Stomach (tissue), 9 donors: ENCODE measurements around the gene C2CD3. TPM values are rescaled to one million over a fixed set of nuclear protein-coding genes. Genes with fewer than 3 reads are reported as not detected.
A peak's percentile ranks its signal among the peaks of the same experiment; 100 is the strongest.
"Not testable (repeated sequence)": the region's sequence is repeated elsewhere in the genome, so short reads cannot be mapped to it uniquely, and the experiment has no call there.

Experiments used
- DNase-seq, 2 donors: peaks; one replicate each; pipeline versions ENCODE4 v3.0.0 to v3.0.0-alpha.2; 2013 to 2019
- H3K27ac ChIP-seq, 5 donors: fragments of 200-600 bp in 4 of 5; sonication (generic) in 4 of 5; one replicate each; pipeline ENCODE4 v1.5.1; 2013 to 2019; ENCODE audit warnings: mild to moderate bottlenecking in 1 of 5, moderate library complexity in 1 of 5
- H3K27me3 ChIP-seq, 3 donors: fragments of 200-600 bp; sonication (generic); one replicate each; pipeline ENCODE4 v1.5.1; 2017 to 2019; ENCODE audit warnings: mixed run types in 1 of 3
- H3K36me3 ChIP-seq, 4 donors: fragments of 200-600 bp; sonication (generic); 1 replicate in 3 of 4; 2 replicates in 1 of 4; pipeline ENCODE4 v1.5.1; 2016 to 2019
- H3K4me1 ChIP-seq, 4 donors: fragments of 200-600 bp; sonication (generic); one replicate each; pipeline ENCODE4 v1.5.1; 2016 to 2019
- H3K4me3 ChIP-seq, 4 donors: fragments of 200-600 bp; sonication (generic) in 3 of 4; one replicate each; pipeline ENCODE4 v1.5.1; 2016 to 2019; ENCODE audit warnings: mild to moderate bottlenecking in 1 of 4
- H3K9me3 ChIP-seq, 4 donors: fragments of 200-600 bp; sonication (generic); one replicate each; pipeline ENCODE4 v1.5.1; 2016 to 2019
- CTCF ChIP-seq, 7 experiments: fragments of 450-650 bp in 4 of 7; fragments of 200-600 bp in 3 of 7; sonication (generic) in 3 of 7; IDR thresholded peaks; one replicate each; pipeline ENCODE4 v1.5.1; 2016 to 2019; ENCODE audit warnings: antibody characterized with exemption in 7 of 7, control low read depth in 2 of 7, mild to moderate bottlenecking in 1 of 7
- EP300 ChIP-seq: sonication (generic); formaldehyde crosslinking; IDR thresholded peaks from one replicate; pipeline ENCODE4 v1.6.1; 2017; ENCODE audit warnings: antibody characterized with exemption
- POLR2A ChIP-seq, 4 donors: fragments of 450-650 bp; IDR thresholded peaks; one replicate each; pipeline ENCODE4 v1.6.1; 2016; ENCODE audit warnings: antibody characterized with exemption in 4 of 4, control low read depth in 2 of 4, mild to moderate bottlenecking in 1 of 4, moderate library complexity in 1 of 4
- POLR2AphosphoS5 ChIP-seq, 3 donors: sonication (generic); formaldehyde crosslinking; IDR thresholded peaks; one replicate each; pipeline ENCODE4 v1.6.1; 2016; ENCODE audit warnings: antibody characterized with exemption in 3 of 3
- WGBS, 5 donors: extraction: QIAGEN DNeasy Blood & Tissue Kit in 3 of 5; methylation state at CpG; one replicate each; pipeline versions ENCODE4 v1.1.5 to v1.1.7; 2013 to 2018; 5-methylcytosine and 5-hydroxymethylcytosine counted together
- intact Hi-C: fragments of 100-400 bp; cut with DNase I; formaldehyde crosslinking; loops from one replicate; pipeline ENCODE4 v1.15.1; 2023; ENCODE audit warnings: low total_unique reads
- polyA plus RNA-seq, 3 donors: library from polyadenylated mRNA; stranded (reverse); fragments of 200-250 nt; gene quantifications; one replicate each; pipeline ENCODE4 v1.2.3, GENCODE V29; 2013
- total RNA-seq, 5 donors: library from RNA; depleted of rRNA; stranded (reverse); fragments of >200 nt; gene quantifications; one replicate each; pipeline versions ENCODE4 v1.1.0 to v1.2.3, GENCODE V29; 2014 to 2016
- donor health status: healthy with polysubstance abuse.
- donor health status: Bipolar disorder and iron deficiency.
- donor health status: healthy.

Gene C2CD3
- total and polyA plus RNA-seq, 8 donors, result 5.6 to 176 (median 38.6) TPM

- DNase-seq, result no peak
- intact Hi-C loops, result no loop called here
- Histone ChIP-seq H3K4me3 (no peak overlapping the region), H3K27ac (peak overlapping the region in 1 of 5 donors; percentile 26), H3K36me3 (peaks cover 0 to 12% (median 7%) of the 10 kb centered on the region in 4 donors), H3K9me3 (no peaks in the 10 kb centered on the region), H3K27me3 (no peaks in the 10 kb centered on the region), H3K4me1 (peaks cover 10 to 35% (median 17%) of the 10 kb centered on the region in 4 donors)
- TF ChIP-seq EP300 (no peak), POLR2A (IDR thresholded peaks at IDR 0.05) (no peak), CTCF (IDR thresholded peaks at IDR 0.05) (no peak), POLR2AphosphoS5 (IDR thresholded peaks at IDR 0.05) (no peak)
- WGBS, 5 donors, result 72 to 86% (median 84%) methylated on average over 3 of the region's 3 CpGs
Observed at GRCh38 chr11:74141908-74142307, 28.9 kb downstream of the C2CD3 start.

- Histone ChIP-seq H3K36me3 (peaks cover 0 to 18% (median 13%) of the 10 kb centered on the region in 4 donors), H3K4me3 (no peak overlapping the region), H3K27ac (peak overlapping the region in 1 of 5 donors; percentile 26), H3K4me1 (peaks cover 10 to 35% (median 17%) of the 10 kb centered on the region in 4 donors), H3K27me3 (no peaks in the 10 kb centered on the region), H3K9me3 (no peaks in the 10 kb centered on the region)
- TF ChIP-seq POLR2AphosphoS5 (IDR thresholded peaks at IDR 0.05), result peak in 1 of 3 donors; percentile 7
- TF ChIP-seq POLR2A (IDR thresholded peaks at IDR 0.05), result no peak
- DNase-seq, result peak; percentile 43 to 47
- WGBS, 5 donors, result 60 to 75% (median 64%) methylated on average over 2 of the region's 2 CpGs
- intact Hi-C loops, result no loop called here
Observed at GRCh38 chr11:74141241-74141695, 29.5 kb downstream of the C2CD3 start.

- H3K36me3 ChIP-seq, result peaks cover 0 to 31% (median 20%) of the 10 kb centered on the region in 4 donors
- intact Hi-C loops, H3K27ac ChIP-seq: not testable (repeated sequence)
Observed at GRCh38 chr11:74139919-74140431, 30.8 kb downstream of the C2CD3 start.

GRCh38 chr11:74139151-74139918 is 31.5 kb downstream of the C2CD3 start:
- TF ChIP-seq POLR2AphosphoS5 (IDR thresholded peaks at IDR 0.05) (no peak), CTCF (IDR thresholded peaks at IDR 0.05) (no peak), POLR2A (IDR thresholded peaks at IDR 0.05) (no peak), EP300 (no peak)
- intact Hi-C loops, result no loop called here
- Histone ChIP-seq H3K9me3 (no peaks in the 10 kb centered on the region), H3K27ac (peak overlapping the region in 1 of 5 donors; percentile 67), H3K27me3 (no peaks in the 10 kb centered on the region), H3K36me3 (peaks cover 0 to 35% (median 19%) of the 10 kb centered on the region in 4 donors), H3K4me3 (no peak overlapping the region), H3K4me1 (peaks cover 10 to 35% (median 17%) of the 10 kb centered on the region in 4 donors)
- no peak for DNase-seq
- 90 to 98% (median 93%) methylated on average over 6 of the region's 6 CpGs for WGBS, 5 donors

More at GRCh38 chr11:74139919-74140431, 30.8 kb downstream of the C2CD3 start:
- not testable (repeated sequence) for H3K27me3 ChIP-seq, H3K9me3 ChIP-seq, DNase-seq, H3K4me3 ChIP-seq
- peaks cover 10 to 35% (median 17%) of the 10 kb centered on the region in 4 donors for H3K4me1 ChIP-seq
- 82 to 97% (median 97%) methylated on average over 1 of the region's 1 CpG for WGBS, 5 donors

GRCh38 chr11:74138572-74138971 is 32.2 kb downstream of the C2CD3 start:
- no peak overlapping the region for H3K4me3 ChIP-seq
- no peaks in the 10 kb centered on the region for H3K9me3 ChIP-seq
- peaks cover 1 to 42% (median 27%) of the 10 kb centered on the region in 4 donors for H3K36me3 ChIP-seq
- 17 to 28% (median 26%) methylated on average over 2 of the region's 2 CpGs for WGBS, 5 donors
- peak overlapping the region in 2 of 5 donors; percentile 26 to 67 for H3K27ac ChIP-seq
- peaks cover 10 to 35% (median 17%) of the 10 kb centered on the region in 4 donors for H3K4me1 ChIP-seq
- intact Hi-C loops, result no loop called here
- TF ChIP-seq EP300 (no peak), POLR2AphosphoS5 (IDR thresholded peaks at IDR 0.05) (peak in 1 of 3 donors; percentile 79), POLR2A (IDR thresholded peaks at IDR 0.05) (no peak), CTCF (IDR thresholded peaks at IDR 0.05) (no peak)
- peak in 1 of 2 donors; percentile 72 for DNase-seq
- H3K27me3 ChIP-seq, result no peaks in the 10 kb centered on the region
